Measurements from ENCODE around the gene CDK15. TPM values are rescaled to one million over a fixed set of nuclear protein-coding genes. Genes with fewer than 3 reads are reported as not detected.

CDK15 gene
- total RNA-seq, 1 experiment from 2014 or later = not detected

GRCh38 chr2:201790291-201790690 is 16.0 kb upstream of the CDK15 start:
- H3K79me2 ChIP-seq (ENCODE audit: low read depth) = no peaks in the 10 kb centered on the region
- ChIA-PET POLR2A (ENCODE audit: unreplicated experiment) (no interaction called here), CTCF (no interaction called here)
- H3K4me1 ChIP-seq (replicated peaks; ENCODE audit: insufficient read depth) = peaks cover 9% of the 10 kb centered on the region; the same call in 1 of the 2 replicates
- TF ChIP-seq CTCF (conservative IDR thresholded peaks at IDR 0.05) = no peak
- TF ChIP-seq EZH2 (IDR thresholded peaks at IDR 0.05; ENCODE audit: low read depth) = no peak
- no peak overlapping the region for H3K27ac ChIP-seq
- H3K9me3 ChIP-seq (ENCODE audit: insufficient read depth, low read depth) = no peaks in the 10 kb centered on the region
- no peaks in the 10 kb centered on the region for H3K27me3 ChIP-seq (ENCODE audit: insufficient read depth, low read depth)
- H3K4me3 ChIP-seq = no peak overlapping the region
- no peaks in the 10 kb centered on the region for H4K20me1 ChIP-seq (ENCODE audit: insufficient read depth)
- H3F3A ChIP-seq (ENCODE audit: insufficient read depth, low read depth) = no peaks in the 10 kb centered on the region
- intact Hi-C loops (cut with micrococcal nuclease; ENCODE audit: unreplicated experiment) = no loop called here
- no peak for DNase-seq
- H3K4me2 ChIP-seq = no peak overlapping the region
- BruUV-seq (replicated peaks) = no TSS peak
- no peaks in the 10 kb centered on the region for H3K9me2 ChIP-seq (ENCODE audit: insufficient read depth)
- H3K36me3 ChIP-seq (ENCODE audit: low read depth) = no peaks in the 10 kb centered on the region
- no peak overlapping the region for H2AFZ ChIP-seq

GRCh38 chr2:201790989-201791388 is 15.3 kb upstream of the CDK15 start:
- Histone ChIP-seq H3K4me1 (replicated peaks; ENCODE audit: insufficient read depth) (peaks cover 9% of the 10 kb centered on the region; the same call in 1 of the 2 replicates), H3K36me3 (ENCODE audit: low read depth) (no peaks in the 10 kb centered on the region), H3K4me2 (no peak overlapping the region), H3K9me2 (ENCODE audit: insufficient read depth) (no peaks in the 10 kb centered on the region), H3K79me2 (ENCODE audit: low read depth) (no peaks in the 10 kb centered on the region), H3K27me3 (ENCODE audit: insufficient read depth, low read depth) (no peaks in the 10 kb centered on the region), H4K20me1 (ENCODE audit: insufficient read depth) (no peaks in the 10 kb centered on the region), H2AFZ (no peak overlapping the region), H3F3A (ENCODE audit: insufficient read depth, low read depth) (no peaks in the 10 kb centered on the region), H3K27ac (no peak overlapping the region), H3K9me3 (ENCODE audit: insufficient read depth, low read depth) (no peaks in the 10 kb centered on the region), H3K4me3 (no peak overlapping the region)
- BruUV-seq (replicated peaks) = no TSS peak
- no peak for DNase-seq
- ChIA-PET POLR2A (ENCODE audit: unreplicated experiment) (no interaction called here), CTCF (no interaction called here)
- intact Hi-C loops (cut with micrococcal nuclease; ENCODE audit: unreplicated experiment) = no loop called here
- TF ChIP-seq CTCF (conservative IDR thresholded peaks at IDR 0.05) = no peak
- TF ChIP-seq EZH2 (IDR thresholded peaks at IDR 0.05; ENCODE audit: low read depth) = no peak

- Histone ChIP-seq H3K4me3 (no peak overlapping the region), H3K27me3 (ENCODE audit: insufficient read depth, low read depth) (no peaks in the 10 kb centered on the region), H3K79me2 (ENCODE audit: low read depth) (no peaks in the 10 kb centered on the region), H3K4me2 (no peak overlapping the region), H3K36me3 (ENCODE audit: low read depth) (no peaks in the 10 kb centered on the region), H4K20me1 (ENCODE audit: insufficient read depth) (no peaks in the 10 kb centered on the region), H3K27ac (no peak overlapping the region), H3K9me3 (ENCODE audit: insufficient read depth, low read depth) (no peaks in the 10 kb centered on the region), H2AFZ (no peak overlapping the region), H3K9me2 (ENCODE audit: insufficient read depth) (no peaks in the 10 kb centered on the region), H3F3A (ENCODE audit: insufficient read depth, low read depth) (peaks cover 13% of the 10 kb centered on the region), H3K4me1 (replicated peaks; ENCODE audit: insufficient read depth) (peaks cover 18% of the 10 kb centered on the region)
- no TSS peak for BruUV-seq (replicated peaks)
- POLR2A ChIA-PET (ENCODE audit: unreplicated experiment) = interaction anchor here (0.5 kb wide), 1 partner anchor 478 kb away, joined by 4 read pairs; no protein-coding TSS in a partner anchor
- intact Hi-C loops (cut with micrococcal nuclease; ENCODE audit: unreplicated experiment) = no loop called here
- no peak for DNase-seq
- CTCF ChIA-PET = no interaction called here
- TF ChIP-seq CTCF (conservative IDR thresholded peaks at IDR 0.05) (no peak), EZH2 (IDR thresholded peaks at IDR 0.05; ENCODE audit: low read depth) (no peak)
Observed at GRCh38 chr2:201793631-201794030, 12.7 kb upstream of the CDK15 start.

Measured in PC-9 (cell line).